HG03196 (cell line): ENCODE measurements around the gene ITPR1.

Source experiments
- ATAC-seq: cut with Tn5 transposase; IDR thresholded peaks from one replicate; pipeline ENCODE4 v1.9.1; 2021; ENCODE audit not compliant: unreplicated experiment

Gene ITPR1

DNA sequence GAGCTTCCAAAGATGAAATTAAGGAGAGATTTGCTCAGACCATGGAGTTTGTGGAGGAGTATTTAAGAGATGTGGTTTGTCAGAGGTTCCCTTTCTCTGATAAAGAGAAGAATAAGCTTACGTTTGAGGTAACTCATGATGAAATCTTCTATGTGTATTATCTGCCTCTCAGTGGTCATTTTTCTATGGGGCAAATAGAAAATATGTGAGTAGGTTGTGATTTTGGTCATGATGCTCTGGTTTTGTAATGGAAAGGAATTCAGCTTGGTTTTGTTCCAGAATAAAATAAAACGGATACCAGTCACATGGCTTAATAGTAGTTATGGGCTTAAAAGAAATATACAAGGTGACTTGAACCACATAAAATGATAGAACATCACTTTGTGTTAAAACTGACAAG, 181.1 kb downstream of the ITPR1 start:
- no peak for ATAC-seq

DNA sequence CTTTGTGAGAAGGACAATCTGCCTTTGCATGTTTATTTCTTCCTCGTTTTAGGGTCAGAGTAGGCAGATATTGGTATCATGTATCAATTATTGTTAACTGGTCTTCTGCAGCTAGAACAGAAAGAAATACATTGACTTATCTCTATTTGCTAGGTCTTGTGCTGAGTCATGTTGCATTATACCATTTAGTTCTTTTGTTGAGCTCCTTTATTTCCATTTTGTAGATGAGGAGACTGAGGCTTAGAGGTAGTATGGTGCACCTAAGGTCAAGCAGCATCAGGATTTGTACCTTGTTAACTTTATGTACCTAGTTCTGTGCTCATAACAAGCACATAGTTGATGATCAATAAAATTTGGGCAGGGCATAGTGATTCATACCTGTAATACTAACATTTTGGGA, 182.6 kb downstream of the ITPR1 start:
- ATAC-seq = no peak

DNA sequence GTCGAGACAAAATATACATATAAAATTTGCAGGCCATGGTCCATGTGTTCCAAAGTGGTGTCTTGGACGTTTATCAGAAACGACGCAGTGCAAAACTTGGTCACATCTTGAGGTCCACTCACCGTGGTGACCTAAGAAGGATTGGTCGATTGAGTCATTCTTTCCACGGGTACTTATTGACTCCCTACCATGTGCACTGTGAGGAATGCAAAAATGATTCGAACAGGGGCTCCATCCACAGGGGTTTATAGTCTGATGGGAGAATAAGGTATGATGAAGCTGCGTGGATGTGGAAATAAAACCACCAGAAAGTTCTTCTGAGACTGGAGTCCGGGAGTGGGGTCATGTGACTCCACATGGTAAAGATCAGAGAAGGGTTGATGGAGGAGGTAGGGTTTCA, 185.2 kb downstream of the ITPR1 start:
- ATAC-seq = no peak

DNA sequence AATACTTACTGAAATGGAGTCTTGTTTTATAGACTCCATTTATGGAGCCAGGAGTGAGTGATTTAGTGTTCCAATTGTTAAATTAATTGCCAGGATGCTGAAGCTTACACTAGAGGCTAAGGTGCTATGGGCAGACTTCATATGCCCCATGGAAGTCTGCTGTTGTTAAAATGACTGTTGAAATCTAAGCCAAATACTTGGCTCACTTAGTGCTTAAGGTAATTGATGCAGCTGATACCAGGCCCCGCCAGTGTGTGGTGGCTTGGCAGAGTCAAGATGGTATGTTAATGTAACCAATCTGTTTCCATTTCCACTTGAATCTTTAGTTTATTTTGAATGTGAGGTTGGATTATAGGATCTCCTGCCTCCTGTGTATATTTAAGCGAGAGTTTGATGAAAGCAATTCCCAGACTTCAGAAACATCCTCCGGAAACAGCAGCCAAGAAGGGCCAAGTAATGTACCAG, 187.1 kb downstream of the ITPR1 start:
- ATAC-seq = no peak

DNA sequence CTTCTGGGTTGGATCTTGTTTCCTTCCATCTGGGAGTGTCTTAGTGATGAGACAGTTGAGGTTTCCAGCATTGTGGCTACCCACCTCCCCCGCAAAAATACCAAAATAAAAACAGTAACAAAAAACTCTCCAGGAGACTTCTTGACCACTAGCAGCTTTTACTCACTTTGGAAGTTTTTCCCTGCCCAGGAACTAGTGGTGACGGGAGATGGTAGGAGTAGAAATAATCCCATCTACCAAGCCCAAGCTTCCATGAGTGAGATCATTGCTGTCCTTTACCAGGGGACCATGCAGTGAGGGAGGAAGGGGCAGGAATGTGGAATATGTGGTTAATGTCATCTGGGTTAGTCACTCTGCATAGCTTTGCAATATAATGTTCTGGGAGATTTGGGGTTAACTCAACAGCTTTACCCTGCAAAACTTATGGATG, 187.7 kb downstream of the ITPR1 start:
- ATAC-seq = no peak

DNA sequence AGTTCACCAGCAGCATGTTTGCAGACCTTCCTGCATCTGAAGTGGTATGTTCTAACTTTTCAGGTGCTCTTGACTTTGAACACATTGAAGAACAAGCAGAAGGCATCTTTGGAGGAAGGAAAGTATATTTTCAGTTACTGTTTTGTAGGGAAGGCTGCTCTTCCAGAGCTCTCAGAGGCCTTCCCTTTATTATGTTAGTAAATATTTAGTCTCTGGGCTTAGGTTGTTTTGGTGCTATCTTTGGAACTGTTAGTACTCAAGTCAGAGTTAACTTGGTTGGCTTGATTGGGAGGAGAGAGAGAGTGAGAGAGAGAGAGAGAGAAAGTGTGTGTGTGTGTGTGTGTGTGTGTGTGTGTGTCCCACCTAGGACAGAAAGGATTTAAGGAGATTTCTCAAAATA, 188.2 kb downstream of the ITPR1 start:
- ATAC-seq = no peak

DNA sequence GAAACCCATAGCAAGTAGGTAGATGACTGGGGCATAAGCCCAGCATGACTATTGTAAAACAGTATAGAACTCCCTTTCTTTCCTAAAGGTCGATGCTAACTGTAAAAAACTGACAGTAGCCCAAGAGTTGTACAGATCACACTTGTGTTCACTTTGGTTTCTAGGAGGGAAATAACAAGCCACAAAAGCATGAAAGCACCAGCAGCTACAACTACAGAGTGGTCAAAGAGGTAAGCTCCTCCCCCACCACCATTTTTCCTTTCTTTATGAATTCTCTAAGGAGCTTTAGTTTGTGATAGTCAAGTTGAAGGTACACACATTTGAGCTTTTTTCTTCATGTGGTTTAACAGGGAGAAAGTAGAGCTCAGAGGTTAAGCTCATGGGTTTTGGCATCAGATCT, 191.0 kb downstream of the ITPR1 start:
- no peak for ATAC-seq

DNA sequence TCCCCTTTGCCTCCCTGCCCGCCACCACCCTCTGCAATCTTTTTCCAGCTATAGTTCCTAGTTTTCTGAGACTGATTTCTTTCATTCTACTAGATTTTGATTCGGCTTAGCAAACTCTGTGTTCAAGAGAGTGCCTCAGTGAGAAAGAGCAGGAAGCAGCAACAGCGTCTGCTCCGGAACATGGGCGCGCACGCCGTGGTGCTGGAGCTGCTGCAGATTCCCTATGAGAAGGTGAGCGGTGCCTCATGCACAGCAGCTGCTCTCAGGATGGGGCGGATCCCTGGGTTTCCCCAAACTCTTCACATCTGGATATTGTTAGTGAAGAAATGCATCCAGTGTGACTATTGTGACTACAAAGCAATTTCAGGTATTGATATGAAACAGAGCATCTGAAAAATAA, 191.8 kb downstream of the ITPR1 start:
- no peak for ATAC-seq

DNA sequence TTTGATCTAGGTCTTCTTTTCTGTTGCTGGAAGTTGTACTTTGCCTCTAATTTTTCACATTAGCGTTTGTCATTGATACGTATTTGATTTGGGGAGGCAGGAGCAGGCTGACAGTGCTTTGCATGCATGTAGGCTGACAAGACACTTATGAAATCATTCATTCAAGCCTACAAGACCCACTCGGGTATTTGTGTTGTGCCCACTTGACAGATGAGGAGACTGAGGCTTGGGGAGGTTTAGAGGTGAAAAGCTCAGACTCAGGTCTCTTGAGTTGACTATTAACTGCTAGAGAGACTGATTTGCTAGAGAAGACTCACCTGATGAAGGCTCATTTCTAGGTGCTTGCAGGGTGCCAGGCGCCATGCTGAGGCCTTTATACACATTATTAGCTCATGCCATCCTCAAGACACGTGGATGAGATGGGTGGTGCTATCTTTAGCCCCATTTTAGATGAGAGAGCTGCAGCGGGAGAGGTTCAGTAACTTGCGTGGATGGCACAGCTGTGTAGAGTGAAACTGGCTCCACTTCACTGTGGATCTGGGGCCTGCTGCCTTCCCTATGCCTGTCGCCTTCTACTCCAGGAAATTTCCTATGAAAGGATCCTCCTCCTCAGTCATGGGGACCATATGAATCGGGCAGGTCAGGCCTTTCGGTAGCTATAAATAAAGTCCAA, 192.7 kb downstream of the ITPR1 start:
- no peak for ATAC-seq

DNA sequence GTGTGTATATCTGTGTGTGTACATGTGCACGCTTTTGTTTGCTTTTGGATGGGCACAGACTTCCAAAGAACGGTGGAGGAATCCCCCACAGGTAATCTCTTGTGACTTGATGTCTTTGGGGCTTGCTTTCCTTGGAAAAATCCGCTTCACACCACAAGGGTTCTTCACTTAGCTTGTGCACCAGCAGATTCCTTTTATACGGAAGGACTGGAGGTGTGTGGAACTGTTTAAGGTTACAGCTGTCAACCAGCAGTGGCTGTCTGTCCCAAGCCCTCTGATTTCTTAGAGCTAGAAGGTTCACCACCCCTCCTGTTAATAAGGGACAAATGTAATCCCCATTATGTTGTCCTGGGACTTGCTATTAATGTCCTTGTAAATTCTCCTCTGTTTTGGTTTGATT, 193.5 kb downstream of the ITPR1 start:
- ATAC-seq = no peak

DNA sequence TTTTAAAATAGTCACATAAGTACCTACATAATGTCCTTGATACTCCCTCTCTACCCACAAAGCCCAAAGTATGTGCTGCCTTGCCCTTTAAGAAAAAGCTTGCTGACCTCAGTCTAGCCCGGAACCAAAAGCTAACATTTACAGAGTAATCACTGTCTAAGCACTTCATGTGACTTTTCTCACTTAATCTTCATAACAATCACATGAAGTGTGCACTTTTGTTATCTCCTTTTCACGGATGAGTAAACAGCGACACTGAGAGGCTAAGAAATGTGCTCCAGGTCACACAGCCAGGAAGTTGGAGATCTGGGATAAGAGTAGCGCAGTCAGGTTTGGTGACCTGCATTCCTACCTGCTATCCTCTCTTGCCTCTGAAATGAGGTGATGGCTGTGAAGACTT, 194.0 kb downstream of the ITPR1 start:
- ATAC-seq = no peak

DNA sequence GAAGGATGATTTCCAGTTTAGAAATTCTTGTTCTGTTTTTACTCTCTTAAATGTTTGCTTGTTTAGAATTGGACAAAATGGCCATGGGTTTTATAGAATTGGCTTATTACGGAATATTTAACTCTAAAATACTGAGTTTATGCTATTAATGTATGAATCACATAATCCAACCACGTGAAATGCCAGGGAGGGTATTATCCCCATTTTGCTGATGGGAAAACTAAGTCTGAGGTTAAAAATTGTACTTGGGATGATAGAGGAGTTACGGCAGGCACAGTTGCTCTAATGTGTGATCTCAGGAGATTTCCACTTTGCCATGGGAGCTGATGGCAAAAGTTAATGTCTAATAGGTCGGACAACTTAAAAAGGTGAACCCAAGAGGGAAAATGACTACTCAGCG, 194.4 kb downstream of the ITPR1 start:
- no peak for ATAC-seq

DNA sequence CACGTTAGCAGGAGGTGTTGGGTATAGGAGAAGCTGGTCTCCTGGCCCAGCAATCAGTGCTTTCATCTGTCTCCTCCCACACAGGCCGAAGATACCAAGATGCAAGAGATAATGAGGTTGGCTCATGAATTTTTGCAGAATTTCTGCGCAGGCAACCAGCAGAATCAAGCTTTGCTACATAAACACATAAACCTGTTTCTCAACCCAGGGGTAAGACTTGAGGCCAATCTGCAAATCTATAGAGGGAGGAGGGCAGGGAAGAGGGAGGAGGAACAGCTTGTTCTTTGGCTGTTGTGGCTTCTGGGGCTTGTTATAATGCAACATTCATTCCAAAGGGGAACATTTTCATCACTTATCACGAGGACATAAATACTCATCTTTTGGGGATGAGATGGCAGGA, 195.3 kb downstream of the ITPR1 start:
- no peak for ATAC-seq

DNA sequence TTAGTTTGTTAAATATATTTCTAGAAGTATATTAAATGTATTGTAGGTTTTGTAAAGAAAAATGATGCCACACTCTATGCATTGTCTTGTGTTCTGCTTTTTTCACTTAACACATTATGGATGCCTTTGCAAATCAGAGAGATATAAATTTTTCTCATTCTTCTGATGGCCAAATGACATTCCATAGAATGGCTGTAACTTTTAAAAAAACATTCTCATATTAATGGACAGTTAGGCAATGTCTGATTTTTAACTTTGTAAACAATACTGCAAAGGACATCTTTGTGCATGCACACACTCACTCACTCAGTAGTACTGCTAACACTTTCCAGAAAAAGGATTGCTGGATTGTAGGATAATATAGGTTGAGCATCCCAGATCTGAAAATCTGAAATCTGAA, 195.9 kb downstream of the ITPR1 start:
- ATAC-seq = no peak

DNA sequence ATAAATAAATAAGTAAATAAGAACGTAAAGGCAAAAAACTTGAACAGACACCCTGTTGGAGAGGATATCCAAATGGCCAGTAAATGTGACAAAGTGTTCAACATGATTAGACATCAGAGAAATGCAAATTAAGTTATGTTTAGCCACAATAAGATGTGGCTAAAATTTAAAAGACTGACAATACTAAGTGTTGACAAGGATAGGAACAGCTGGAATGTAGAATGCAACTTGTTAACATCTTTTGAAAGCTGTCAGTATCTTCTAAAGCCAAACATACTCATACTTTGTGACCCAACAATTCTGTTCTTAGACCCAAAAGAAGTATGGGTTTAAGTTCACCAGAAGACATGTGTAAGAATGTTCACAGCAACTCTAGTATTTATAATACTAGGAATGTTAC, 197.1 kb downstream of the ITPR1 start:
- no peak for ATAC-seq

DNA sequence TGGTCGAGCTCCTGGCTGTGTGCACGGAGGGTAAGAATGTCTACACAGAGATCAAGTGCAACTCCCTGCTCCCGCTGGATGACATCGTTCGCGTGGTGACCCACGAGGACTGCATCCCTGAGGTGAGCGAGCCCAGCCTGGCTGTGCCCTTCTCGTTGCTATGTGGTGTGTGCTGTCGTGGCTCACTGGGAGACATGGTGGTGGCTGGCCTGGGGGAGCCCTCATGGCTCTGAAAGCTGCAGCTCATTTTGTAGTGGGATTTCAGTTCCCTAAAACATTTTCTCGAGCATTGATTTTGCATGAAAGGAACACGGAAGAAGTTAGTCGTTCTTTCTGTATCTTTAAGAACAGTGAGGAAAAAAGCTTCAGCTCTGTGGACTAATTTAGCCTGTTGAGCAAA, 200.5 kb downstream of the ITPR1 start:
- ATAC-seq = no peak

DNA sequence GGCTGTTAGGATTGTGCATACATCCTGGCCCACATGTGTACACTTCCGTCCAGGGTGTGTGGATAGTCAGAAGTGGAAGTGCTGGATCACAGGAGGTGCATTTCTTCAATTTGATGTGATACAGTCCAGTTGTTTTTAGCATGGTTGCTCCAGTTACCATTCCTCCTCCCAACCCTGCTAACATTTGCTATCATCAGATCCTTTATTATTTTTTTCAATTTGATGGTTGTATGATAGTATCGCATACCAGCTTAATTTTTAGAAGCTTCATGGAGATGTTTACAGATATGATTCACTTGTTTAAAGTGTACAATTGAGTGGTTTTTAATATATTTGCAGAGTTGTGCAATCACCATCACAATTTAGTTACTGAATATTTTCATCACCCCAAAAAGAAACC, 202.7 kb downstream of the ITPR1 start:
- ATAC-seq = no peak

DNA sequence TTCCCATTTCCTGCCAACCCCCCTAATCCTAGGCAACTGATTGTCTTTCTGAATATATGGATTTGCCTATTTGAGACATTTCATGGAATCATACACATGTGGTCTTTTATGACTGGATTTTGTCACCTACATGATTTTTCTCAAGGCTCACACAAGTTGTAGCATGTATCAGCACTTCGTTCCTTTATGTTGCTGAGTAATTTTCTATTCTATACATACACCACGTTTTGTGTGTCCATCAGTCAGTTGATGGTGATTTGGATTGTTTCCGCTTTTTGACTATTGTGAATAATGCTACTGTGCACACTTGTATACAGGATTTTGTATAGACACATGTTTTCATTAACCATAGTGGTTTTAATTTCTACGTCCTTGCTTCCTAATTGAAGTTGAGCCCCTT, 203.1 kb downstream of the ITPR1 start:
- ATAC-seq = no peak

DNA sequence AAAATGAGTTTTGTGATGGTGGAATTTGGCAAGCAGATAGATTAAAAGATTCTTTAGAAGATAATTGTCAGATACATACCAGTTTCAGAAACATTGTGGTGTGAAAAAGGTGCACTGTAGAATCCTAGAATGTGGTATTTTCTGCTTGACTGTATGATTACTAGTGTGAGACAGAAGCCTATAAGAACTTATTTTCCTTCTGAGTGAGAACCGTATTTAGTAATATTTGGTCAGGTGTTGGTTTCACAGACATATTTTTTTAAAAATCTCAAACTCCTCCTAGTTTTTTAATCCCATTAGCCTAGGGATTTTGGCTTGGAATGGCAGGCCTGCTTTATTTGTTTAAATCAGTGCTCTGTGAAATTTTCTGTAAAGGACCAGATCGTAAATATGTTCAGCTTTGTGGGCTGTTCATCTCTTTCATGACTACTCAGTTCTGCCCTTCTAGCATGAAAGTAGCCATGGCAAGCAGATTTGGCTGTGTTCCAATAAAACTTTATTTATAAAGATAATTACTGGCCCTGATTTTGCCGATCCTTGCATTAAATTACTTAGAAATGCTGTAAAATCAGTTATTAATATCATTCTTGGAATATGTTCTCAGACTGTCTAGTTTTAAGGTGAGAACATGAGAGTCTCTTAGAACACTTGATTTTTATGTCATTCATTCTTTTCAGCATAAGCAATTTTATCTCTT, 205.1 kb downstream of the ITPR1 start:
- no peak for ATAC-seq

DNA sequence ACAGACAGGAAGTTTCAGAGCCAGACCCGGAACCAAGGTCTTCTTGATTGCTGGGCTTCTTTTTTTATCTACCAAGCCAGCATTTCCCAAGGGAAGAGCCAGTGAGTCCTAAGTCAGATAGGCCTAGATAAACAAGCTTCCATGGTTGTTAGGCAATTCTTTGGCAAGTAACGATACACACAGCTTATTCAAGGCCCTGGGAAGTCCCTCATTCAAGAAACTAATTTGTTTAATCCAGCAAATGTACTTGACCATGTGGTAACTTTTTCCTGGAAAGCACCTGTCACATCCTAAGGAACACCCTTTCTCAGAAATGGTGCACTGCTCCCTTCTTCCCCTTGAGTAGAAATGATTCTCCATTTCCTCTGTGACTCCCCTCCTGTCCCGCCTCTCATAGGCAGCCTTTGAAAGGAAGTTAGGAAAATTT, 209.9 kb downstream of the ITPR1 start:
- ATAC-seq = no peak

DNA sequence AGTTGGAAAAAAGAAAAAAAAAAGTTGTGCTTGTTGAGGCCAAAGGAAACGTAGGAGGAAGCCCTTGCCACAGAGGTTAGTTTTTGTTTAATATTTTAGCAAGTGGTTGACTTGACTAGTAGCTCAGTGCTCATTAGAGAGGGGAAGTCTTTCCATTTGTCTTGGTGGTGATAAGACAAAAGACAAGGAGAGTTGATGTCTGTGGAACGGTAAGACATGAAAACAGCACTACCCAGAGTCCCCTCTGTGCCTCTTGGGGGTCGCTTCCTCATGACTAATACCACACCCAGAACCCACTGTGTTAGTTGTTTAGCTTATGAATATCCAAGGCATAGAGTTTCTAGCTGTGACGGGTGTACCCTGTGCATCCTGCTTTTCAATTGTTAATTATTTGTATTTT, 211.4 kb downstream of the ITPR1 start:
- no peak for ATAC-seq

DNA sequence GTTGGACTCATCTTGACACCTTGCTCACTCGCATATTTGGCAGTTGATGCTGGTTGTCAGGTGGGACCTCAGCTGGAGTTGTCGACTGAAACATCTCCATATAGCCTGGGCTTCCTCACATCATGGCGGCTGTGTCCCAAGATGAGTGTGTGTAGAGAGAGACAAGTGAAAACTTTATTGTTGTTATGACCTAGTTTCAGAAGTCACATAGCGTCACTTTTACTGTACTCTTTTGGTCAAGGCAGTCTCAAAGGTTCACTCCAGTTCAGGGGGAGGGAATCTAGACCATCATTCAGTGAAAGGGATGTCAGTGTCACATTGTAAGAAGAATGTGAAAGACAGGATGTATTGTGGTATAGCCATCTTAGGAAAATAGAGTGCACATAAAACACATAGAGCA, 214.2 kb downstream of the ITPR1 start:
- no peak for ATAC-seq

DNA sequence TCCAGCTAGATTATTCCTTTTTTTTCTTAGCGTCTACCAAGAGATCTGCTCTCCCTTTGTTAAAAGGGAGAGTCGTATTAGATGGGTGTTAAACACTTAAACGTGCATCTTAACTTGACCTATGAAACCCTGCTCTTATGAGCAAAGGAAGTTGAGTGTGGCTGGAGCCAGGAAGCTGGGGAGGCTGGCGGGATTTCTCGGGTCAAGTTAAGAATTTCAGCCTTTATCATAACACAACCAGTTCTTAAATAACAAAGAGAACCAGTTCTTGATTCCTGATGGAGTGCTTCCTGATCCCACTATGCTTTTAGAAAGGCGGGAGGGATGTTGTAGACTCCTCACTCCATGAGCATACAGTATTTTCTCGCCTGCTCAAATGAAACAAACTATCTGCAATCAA, 215.1 kb downstream of the ITPR1 start:
- no peak for ATAC-seq
